ENCODE results near the gene BCL2L15.

BCL2L15 gene

GRCh38 chr1:113887402-113888175 is at the start of gene BCL2L15:
BCL2L15 (minus strand) TSS chr1:113887581; CDS start chr1:113887375, 206 bp downstream.
- DNase-seq (ENCODE audit: low spot score) = no peak
- no peak for TF ChIP-seq CTCF (IDR thresholded peaks at IDR 0.05)
- H3K27ac ChIP-seq = no peak within 1 kb of the TSS
- no peak within 1 kb of the TSS for H3K4me3 ChIP-seq

GRCh38 chr1:113937146-113937545 is 49.8 kb upstream of the BCL2L15 start:
- TF ChIP-seq CTCF (IDR thresholded peaks at IDR 0.05) = no peak
- no peak for DNase-seq (ENCODE audit: low spot score)
- Histone ChIP-seq H3K27ac (no peak overlapping the region), H3K4me3 (no peak overlapping the region)

GRCh38 chr1:113935970-113936369 is 48.6 kb upstream of the BCL2L15 start:
- TF ChIP-seq CTCF (IDR thresholded peaks at IDR 0.05) = no peak
- Histone ChIP-seq H3K27ac (no peak overlapping the region), H3K4me3 (no peak overlapping the region)
- DNase-seq (ENCODE audit: low spot score) = no peak

GRCh38 chr1:113935176-113935575 is 47.8 kb upstream of the BCL2L15 start:
- no peak for TF ChIP-seq CTCF (IDR thresholded peaks at IDR 0.05)
- no peak overlapping the region for H3K4me3 ChIP-seq
- DNase-seq (ENCODE audit: low spot score) = no peak
- no peak overlapping the region for H3K27ac ChIP-seq

- no peak for DNase-seq (ENCODE audit: low spot score)
- Histone ChIP-seq H3K27ac (no peak overlapping the region), H3K4me3 (no peak overlapping the region)
- no peak for TF ChIP-seq CTCF (IDR thresholded peaks at IDR 0.05)
These were observed 47.2 kb upstream of the BCL2L15 start for GRCh38 chr1:113934511-113935055.

GRCh38 chr1:113934006-113934405 is 46.6 kb upstream of the BCL2L15 start:
- no peak for TF ChIP-seq CTCF (IDR thresholded peaks at IDR 0.05)
- DNase-seq (ENCODE audit: low spot score) = no peak
- H3K27ac ChIP-seq = no peak overlapping the region
- H3K4me3 ChIP-seq = no peak overlapping the region

- H3K4me3 ChIP-seq = peak overlapping the region; percentile 95
- peak overlapping the region; percentile 75 to 91 for H3K27ac ChIP-seq
- DNase-seq (ENCODE audit: low spot score) = no peak
- no peak for TF ChIP-seq CTCF (IDR thresholded peaks at IDR 0.05)
These were observed 44.1 kb upstream of the BCL2L15 start for GRCh38 chr1:113931451-113931851.
